ENCODE results near the gene PPP2R2C. TPM values are rescaled to one million over a fixed set of nuclear protein-coding genes. Genes with fewer than 3 reads are reported as not detected.

Gene PPP2R2C
- total and polyA plus RNA-seq, 4 experiments from 2014 or later: not detected

GRCh38 chr4:6384541-6384940 is 87.9 kb downstream of the PPP2R2C start:
- CTCF ChIA-PET (ENCODE audit: partially characterized antibody): interaction anchor here (1.5 kb wide), 1 partner anchor 53 kb away, joined by 4 read pairs; no protein-coding TSS in a partner anchor
- Histone ChIP-seq H3K27me3 (ENCODE audit: insufficient read depth, low read length) (peaks cover under 1% of the 10 kb centered on the region), H3K4me3 (ENCODE audit: low read length in 2 of 2) (no peak overlapping the region), H3K9me3 (ENCODE audit: control insufficient read depth in 1 of 2, low read length in 2 of 2) (no peaks in the 10 kb centered on the region), H3K4me1 (ENCODE audit: insufficient read depth, low read length) (no peaks in the 10 kb centered on the region), H3K36me3 (ENCODE audit: insufficient read depth, low read length) (no peaks in the 10 kb centered on the region), H3K27ac (ENCODE audit: low read depth, low read length) (no peak overlapping the region)
- no peak overlapping the region for H3K27ac Mint-ChIP-seq
- no peaks in the 10 kb centered on the region for H3K36me3 Mint-ChIP-seq
- intact Hi-C loops (cut with micrococcal nuclease): no loop called here
- peaks cover 10 to 14% of the 10 kb centered on the region in 2 donors for H3K27me3 Mint-ChIP-seq
- H3K4me3 Mint-ChIP-seq: no peak overlapping the region
- DNase-seq: no peak
- H3K4me1 Mint-ChIP-seq: no peaks in the 10 kb centered on the region
- POLR2A ChIA-PET (ENCODE audit: partially characterized antibody): no interaction called here
- no peaks in the 10 kb centered on the region for H3K9me3 Mint-ChIP-seq

- no peaks in the 10 kb centered on the region for H3K9me3 Mint-ChIP-seq
- no peaks in the 10 kb centered on the region for H3K27me3 ChIP-seq (ENCODE audit: insufficient read depth, low read length)
- DNase-seq: no peak
- no peaks in the 10 kb centered on the region for H3K36me3 ChIP-seq (ENCODE audit: insufficient read depth, low read length)
- ChIA-PET CTCF (ENCODE audit: partially characterized antibody) (interaction anchor here (1.5 kb wide), 1 partner anchor 52 kb away, joined by 4 read pairs; no protein-coding TSS in a partner anchor), POLR2A (ENCODE audit: partially characterized antibody) (no interaction called here)
- no peaks in the 10 kb centered on the region for H3K9me3 ChIP-seq (ENCODE audit: control insufficient read depth in 1 of 2, low read length in 2 of 2)
- intact Hi-C loops (cut with micrococcal nuclease): no loop called here
- H3K27me3 Mint-ChIP-seq: peaks cover 10 to 11% of the 10 kb centered on the region in 2 donors
- H3K4me1 Mint-ChIP-seq: no peaks in the 10 kb centered on the region
- H3K4me3 ChIP-seq (ENCODE audit: low read length in 2 of 2): no peak overlapping the region
- no peak overlapping the region for H3K4me3 Mint-ChIP-seq
- H3K4me1 ChIP-seq (ENCODE audit: insufficient read depth, low read length): no peaks in the 10 kb centered on the region
- no peaks in the 10 kb centered on the region for H3K36me3 Mint-ChIP-seq
- H3K27ac Mint-ChIP-seq: no peak overlapping the region
- no peak overlapping the region for H3K27ac ChIP-seq (ENCODE audit: low read depth, low read length)
Measured at GRCh38 chr4:6383929-6384328, 88.5 kb downstream of the PPP2R2C start.

- H3K27me3 Mint-ChIP-seq: peaks cover 8% of the 10 kb centered on the region in 2 donors
- POLR2A ChIA-PET (ENCODE audit: partially characterized antibody): no interaction called here
- CTCF ChIA-PET (ENCODE audit: partially characterized antibody): interaction anchor here (1.5 kb wide), 1 partner anchor 51 kb away, joined by 4 read pairs; no protein-coding TSS in a partner anchor
- Histone ChIP-seq H3K27ac (ENCODE audit: low read depth, low read length) (no peak overlapping the region), H3K27me3 (ENCODE audit: insufficient read depth, low read length) (no peaks in the 10 kb centered on the region), H3K4me1 (ENCODE audit: insufficient read depth, low read length) (no peaks in the 10 kb centered on the region), H3K36me3 (ENCODE audit: insufficient read depth, low read length) (no peaks in the 10 kb centered on the region), H3K9me3 (ENCODE audit: control insufficient read depth in 1 of 2, low read length in 2 of 2) (no peaks in the 10 kb centered on the region), H3K4me3 (ENCODE audit: low read length in 2 of 2) (no peak overlapping the region)
- H3K27ac Mint-ChIP-seq: no peak overlapping the region
- H3K9me3 Mint-ChIP-seq: no peaks in the 10 kb centered on the region
- intact Hi-C loops (cut with micrococcal nuclease): no loop called here
- H3K4me3 Mint-ChIP-seq: no peak overlapping the region
- no peaks in the 10 kb centered on the region for H3K4me1 Mint-ChIP-seq
- no peaks in the 10 kb centered on the region for H3K36me3 Mint-ChIP-seq
- DNase-seq: no peak
Measured at GRCh38 chr4:6383009-6383404, 89.4 kb downstream of the PPP2R2C start.

- POLR2A ChIA-PET (ENCODE audit: partially characterized antibody): no interaction called here
- no peaks in the 10 kb centered on the region for H3K9me3 ChIP-seq (ENCODE audit: control insufficient read depth in 1 of 2, low read length in 2 of 2)
- CTCF ChIA-PET (ENCODE audit: partially characterized antibody): no interaction called here
- H3K4me1 ChIP-seq (ENCODE audit: insufficient read depth, low read length): no peaks in the 10 kb centered on the region
- no peaks in the 10 kb centered on the region for H3K27me3 ChIP-seq (ENCODE audit: insufficient read depth, low read length)
- H3K4me3 Mint-ChIP-seq: no peak overlapping the region
- H3K27ac Mint-ChIP-seq: peak overlapping the region in 1 of 7 donors; percentile 18
- intact Hi-C loops (cut with micrococcal nuclease): no loop called here
- no peaks in the 10 kb centered on the region for H3K36me3 Mint-ChIP-seq
- no peak overlapping the region for H3K27ac ChIP-seq (ENCODE audit: low read depth, low read length)
- H3K4me1 Mint-ChIP-seq: no peaks in the 10 kb centered on the region
- H3K36me3 ChIP-seq (ENCODE audit: insufficient read depth, low read length): no peaks in the 10 kb centered on the region
- no peaks in the 10 kb centered on the region for H3K9me3 Mint-ChIP-seq
- no peak overlapping the region for H3K4me3 ChIP-seq (ENCODE audit: low read length in 2 of 2)
- H3K27me3 Mint-ChIP-seq: peaks cover 7 to 12% of the 10 kb centered on the region in 2 donors
- DNase-seq: no peak
Measured at GRCh38 chr4:6381571-6382123, 90.8 kb downstream of the PPP2R2C start.

- Histone ChIP-seq H3K4me3 (ENCODE audit: low read length in 2 of 2) (no peak overlapping the region), H3K27me3 (ENCODE audit: insufficient read depth, low read length) (no peaks in the 10 kb centered on the region), H3K9me3 (ENCODE audit: control insufficient read depth in 1 of 2, low read length in 2 of 2) (no peaks in the 10 kb centered on the region), H3K27ac (ENCODE audit: low read depth, low read length) (no peak overlapping the region), H3K36me3 (ENCODE audit: insufficient read depth, low read length) (no peaks in the 10 kb centered on the region), H3K4me1 (ENCODE audit: insufficient read depth, low read length) (no peaks in the 10 kb centered on the region)
- intact Hi-C loops (cut with micrococcal nuclease): no loop called here
- H3K27me3 Mint-ChIP-seq: peaks cover 7 to 13% of the 10 kb centered on the region in 2 donors
- no peaks in the 10 kb centered on the region for H3K4me1 Mint-ChIP-seq
- POLR2A ChIA-PET (ENCODE audit: partially characterized antibody): no interaction called here
- CTCF ChIA-PET (ENCODE audit: partially characterized antibody): no interaction called here
- H3K9me3 Mint-ChIP-seq: no peaks in the 10 kb centered on the region
- H3K4me3 Mint-ChIP-seq: no peak overlapping the region
- H3K27ac Mint-ChIP-seq: no peak overlapping the region
- DNase-seq: no peak
- no peaks in the 10 kb centered on the region for H3K36me3 Mint-ChIP-seq
Measured at GRCh38 chr4:6380746-6381410, 91.5 kb downstream of the PPP2R2C start.

- no peaks in the 10 kb centered on the region for H3K36me3 ChIP-seq (ENCODE audit: insufficient read depth, low read length)
- H3K27ac ChIP-seq (ENCODE audit: low read depth, low read length): no peak overlapping the region
- Mint-ChIP-seq H3K27me3 (peaks cover 7 to 13% of the 10 kb centered on the region in 2 donors), H3K9me3 (no peaks in the 10 kb centered on the region), H3K4me1 (no peaks in the 10 kb centered on the region), H3K36me3 (no peaks in the 10 kb centered on the region), H3K27ac (no peak overlapping the region), H3K4me3 (no peak overlapping the region)
- CTCF ChIA-PET (ENCODE audit: partially characterized antibody): no interaction called here
- DNase-seq: no peak
- intact Hi-C loops (cut with micrococcal nuclease): no loop called here
- POLR2A ChIA-PET (ENCODE audit: partially characterized antibody): no interaction called here
- no peaks in the 10 kb centered on the region for H3K4me1 ChIP-seq (ENCODE audit: insufficient read depth, low read length)
- H3K9me3 ChIP-seq (ENCODE audit: control insufficient read depth in 1 of 2, low read length in 2 of 2): no peaks in the 10 kb centered on the region
- H3K4me3 ChIP-seq (ENCODE audit: low read length in 2 of 2): no peak overlapping the region
- H3K27me3 ChIP-seq (ENCODE audit: insufficient read depth, low read length): no peaks in the 10 kb centered on the region
Measured at GRCh38 chr4:6379767-6380745, 92.4 kb downstream of the PPP2R2C start.
